Gastroesophageal sphincter (tissue), 4 donors: Measurements from ENCODE around the gene METTL16. TPM values are rescaled to one million over a fixed set of nuclear protein-coding genes. Genes with fewer than 3 reads are reported as not detected.

ENCODE experiments used
- ATAC-seq: fragments of 150-250 bp; one replicate; pipeline ENCODE4 v1.9.1; 2016; ENCODE audit warnings: mild to moderate bottlenecking, moderate library complexity
- H3K27ac ChIP-seq, 4 donors: fragments of 200-600 bp; sonication (generic) in 3 of 4; 1 replicate in 3 of 4; 2 replicates in 1 of 4; pipeline ENCODE4 v1.5.1; 2016 to 2019
- H3K27me3 ChIP-seq: fragments of 200-600 bp; sonication (generic); one replicate; pipeline ENCODE4 v1.5.1; 2019
- H3K36me3 ChIP-seq, 2 donors: fragments of 200-600 bp; sonication (generic); one replicate each; pipeline ENCODE4 v1.5.1; 2019; ENCODE audit warnings: control low read depth in 1 of 2
- H3K4me1 ChIP-seq, 3 donors: fragments of 200-600 bp; sonication (generic); 1 replicate in 2 of 3; 2 replicates in 1 of 3; pipeline ENCODE4 v1.5.1; 2016 to 2019; ENCODE audit warnings: control low read depth in 2 of 3
- H3K4me3 ChIP-seq, 2 donors: fragments of 200-600 bp; sonication (generic); one replicate each; pipeline ENCODE4 v1.5.1; 2019; ENCODE audit warnings: mild to moderate bottlenecking in 1 of 2, moderate library complexity in 1 of 2
- H3K9me3 ChIP-seq, 3 donors: fragments of 200-600 bp; sonication (generic); one replicate each; pipeline ENCODE4 v1.5.1; 2017 to 2019; ENCODE audit warnings: control low read depth in 2 of 3
- CTCF ChIP-seq, 4 experiments: fragments of 200-600 bp in 2 of 4; fragments of 450-650 bp in 2 of 4; sonication (generic) in 1 of 4; IDR thresholded peaks; one replicate each; pipeline ENCODE4 v1.5.1; 2017 to 2019; ENCODE audit warnings: antibody characterized with exemption in 4 of 4, mild to moderate bottlenecking in 2 of 4, moderate library complexity in 2 of 4
- EP300 ChIP-seq: sonication (generic); formaldehyde crosslinking; IDR thresholded peaks from one replicate; pipeline ENCODE4 v1.6.1; 2017; ENCODE audit warnings: antibody characterized with exemption, mild to moderate bottlenecking
- POLR2A ChIP-seq, 2 donors: fragments of 450-650 bp; IDR thresholded peaks; one replicate each; pipeline ENCODE4 v1.6.1; 2017; ENCODE audit warnings: antibody characterized with exemption in 2 of 2, mild to moderate bottlenecking in 2 of 2, moderate library complexity in 1 of 2
- POLR2AphosphoS5 ChIP-seq: sonication (generic); formaldehyde crosslinking; IDR thresholded peaks from one replicate; pipeline ENCODE4 v1.6.1; 2017; ENCODE audit warnings: antibody characterized with exemption
- WGBS, 2 donors: methylation state at CpG; one replicate each; pipeline ENCODE4 v1.1.5; 2018; ENCODE audit warnings: low coverage in 1 of 2; 5-methylcytosine and 5-hydroxymethylcytosine counted together
- total RNA-seq, 4 donors: library from RNA; depleted of rRNA; stranded (reverse); fragments of >200 nt; gene quantifications; one replicate each; pipeline ENCODE4 v1.1.0, GENCODE V29; 2016

Gene METTL16
- total RNA-seq, 4 donors from 2014 or later: 30.7 to 68.0 (median 58.7) TPM

DNA sequence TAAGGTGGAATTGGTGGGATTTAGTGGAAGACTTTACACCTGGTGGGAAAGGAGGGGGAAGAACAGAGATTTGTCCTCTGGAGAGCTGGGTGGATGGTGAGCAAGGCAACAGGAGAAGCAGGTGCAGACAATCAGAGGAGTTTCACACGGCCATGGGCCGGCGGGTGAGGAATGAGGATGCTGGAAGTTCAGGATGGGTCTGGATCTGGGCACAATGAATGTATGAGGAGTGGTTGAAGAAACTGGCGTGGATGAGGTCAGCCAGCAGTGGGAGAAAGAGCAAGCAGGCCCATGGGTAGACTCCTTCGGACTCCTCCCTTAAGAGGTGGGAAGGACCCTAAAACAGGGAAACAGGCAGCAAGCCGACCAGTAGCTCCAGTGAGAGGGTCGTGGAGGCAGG lies 100.7 kb downstream of the METTL16 start:
- TF ChIP-seq EP300: no peak
- TF ChIP-seq POLR2AphosphoS5: no peak
- no peak for TF ChIP-seq CTCF (IDR thresholded peaks at IDR 0.05)
- TF ChIP-seq POLR2A (IDR thresholded peaks at IDR 0.05): no peak
- peaks cover 0 to 24% of the 10 kb centered on the region in 2 donors for H3K36me3 ChIP-seq
- ATAC-seq: no peak
- no peaks in the 10 kb centered on the region for H3K27me3 ChIP-seq
- WGBS, 2 donors: 81 to 90% methylated on average over 7 of the region's 7 CpGs
- no peak overlapping the region for H3K27ac ChIP-seq
- H3K4me3 ChIP-seq: no peak overlapping the region
- peaks cover 0 to 37% (median 13%) of the 10 kb centered on the region in 3 donors for H3K4me1 ChIP-seq
- no peaks in the 10 kb centered on the region for H3K9me3 ChIP-seq

GRCh38 chr17:2406903-2407790 lies 104.5 kb downstream of the METTL16 start:
- peaks cover 0 to 60% (median 46%) of the 10 kb centered on the region in 3 donors for H3K4me1 ChIP-seq
- H3K27me3 ChIP-seq: no peaks in the 10 kb centered on the region
- 5 to 28% methylated on average over 4 to 12 of the region's 15 CpGs for WGBS, 2 donors
- H3K4me3 ChIP-seq: peak overlapping the region in 1 of 2 donors; percentile 0
- H3K27ac ChIP-seq: peak overlapping the region; percentile 55 to 100 (median 92)
- H3K9me3 ChIP-seq: no peaks in the 10 kb centered on the region
- TF ChIP-seq POLR2A (IDR thresholded peaks at IDR 0.05): no peak
- TF ChIP-seq CTCF (IDR thresholded peaks at IDR 0.05): no peak
- TF ChIP-seq POLR2AphosphoS5: peak; percentile 56
- peak; percentile 83 for ATAC-seq
- peaks cover 0 to 6% of the 10 kb centered on the region in 2 donors for H3K36me3 ChIP-seq

DNA sequence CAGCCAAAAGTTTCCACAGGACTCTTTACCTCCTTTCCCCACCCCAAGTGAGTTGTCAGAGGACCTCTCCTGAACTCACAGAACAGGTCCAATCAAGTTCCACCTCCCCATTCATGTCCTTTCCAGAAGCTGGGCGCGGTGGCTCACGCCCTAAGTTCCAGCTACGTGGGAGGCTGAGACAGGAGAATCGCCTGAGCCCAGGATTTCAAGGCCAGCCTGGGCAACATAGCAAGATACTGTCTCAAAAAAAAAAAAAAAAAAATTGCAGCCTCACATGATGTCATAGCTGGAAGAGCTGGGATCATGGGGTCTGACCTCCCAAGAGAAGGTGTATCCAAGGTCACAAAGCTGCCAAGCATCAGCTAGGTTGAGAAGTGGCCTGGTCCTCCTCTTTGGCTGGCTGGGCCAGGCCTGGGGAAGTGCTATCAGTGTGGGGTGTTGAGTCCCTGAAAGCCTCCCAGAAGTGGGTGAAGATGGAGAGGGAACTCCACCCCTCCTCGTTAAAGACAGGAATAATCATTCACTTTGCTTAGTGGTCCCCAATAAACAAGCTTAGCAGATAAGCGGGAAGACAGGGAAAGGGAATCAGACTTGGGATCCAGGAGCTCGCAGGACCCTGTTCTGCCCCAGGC lies 105.3 kb downstream of the METTL16 start:
- Histone ChIP-seq H3K9me3 (no peaks in the 10 kb centered on the region), H3K36me3 (peaks cover 0 to 6% of the 10 kb centered on the region in 2 donors), H3K27me3 (no peaks in the 10 kb centered on the region), H3K4me3 (peak overlapping the region in 1 of 2 donors; percentile 0), H3K4me1 (peaks cover 0 to 59% (median 46%) of the 10 kb centered on the region in 3 donors), H3K27ac (peak overlapping the region; percentile 50 to 100 (median 92))
- 45 to 78% methylated on average over 3 to 4 of the region's 8 CpGs for WGBS, 2 donors
- no peak for ATAC-seq
- TF ChIP-seq CTCF (IDR thresholded peaks at IDR 0.05): no peak
- no peak for TF ChIP-seq POLR2A (IDR thresholded peaks at IDR 0.05)
- TF ChIP-seq POLR2AphosphoS5: no peak
- no peak for TF ChIP-seq EP300

- TF ChIP-seq POLR2A (IDR thresholded peaks at IDR 0.05) (no peak), POLR2AphosphoS5 (peak; percentile 49), CTCF (IDR thresholded peaks at IDR 0.05) (no peak)
- Histone ChIP-seq H3K4me1 (peaks cover 0 to 59% (median 46%) of the 10 kb centered on the region in 3 donors), H3K27ac (peak overlapping the region in 3 of 4 donors; percentile 85 to 100 (median 100)), H3K4me3 (no peak overlapping the region), H3K36me3 (no peaks in the 10 kb centered on the region), H3K27me3 (no peaks in the 10 kb centered on the region), H3K9me3 (no peaks in the 10 kb centered on the region)
- WGBS, 2 donors: 50 to 75% methylated on average over 3 to 10 of the region's 14 CpGs
- no peak for ATAC-seq
Measured at GRCh38 chr17:2405247-2405926, 106.3 kb downstream of the METTL16 start.
